IMR-90 (cell line): ENCODE data around the gene DLGAP3. TPM values are rescaled to one million over a fixed set of nuclear protein-coding genes. Genes with fewer than 3 reads are reported as not detected.

Experiments
- ATAC-seq: fragments of 200-7000 bp; cut with Tn5 transposase; 2 replicates; pipeline ENCODE4 v1.9.1; 2020; ENCODE audit warnings: low read depth, mild to moderate bottlenecking, moderate library complexity
- BruUV-seq: library from RNA; stranded (reverse); fragments of 400-500 nt; replicated peaks from 2 replicates; lab custom pipeline; 2021; lab: Mats Ljungman, UMichigan
- CTCF ChIA-PET: fragments of 300-600 bp; formaldehyde crosslinking; extraction: SDS; loops from one replicate; lab custom pipeline; 2021; ENCODE audit warnings: antibody characterized with exemption; lab: Yijun Ruan, JAX
- POLR2A ChIA-PET: fragments of 300-600 bp; sonication (Branson Sonifier 250); formaldehyde crosslinking; loops from one replicate; lab custom pipeline; 2022; ENCODE audit warnings: antibody characterized with exemption; ENCODE audit not compliant: unreplicated experiment; lab: Charles Lee
- DNase-seq: peaks from one replicate; pipeline ENCODE4 v3.0.0; 2013
- H2AFZ ChIP-seq: replicated peaks from 2 replicates; pipeline ENCODE3; 2013; ENCODE audit warnings: low read length, mild to moderate bottlenecking; ENCODE audit not compliant: poor library complexity
- H2AK5ac ChIP-seq: 2 replicates; pipeline ENCODE4 v1.6.1; 2013; ENCODE audit warnings: low read depth, low read length, inconsistent platforms
- H2AK9ac ChIP-seq: replicated peaks from 2 replicates; pipeline ENCODE3; 2013; ENCODE audit warnings: mild to moderate bottlenecking, low read depth, low read length, moderate library complexity; ENCODE audit not compliant: poor library complexity
- H2BK120ac ChIP-seq: 2 replicates; pipeline ENCODE4 v1.6.1; 2013; ENCODE audit warnings: low read depth, low read length, inconsistent platforms
- H2BK15ac ChIP-seq: 3 replicates; pipeline ENCODE4 v1.6.1; 2013; ENCODE audit warnings: low read depth, low read length, inconsistent platforms
- H2BK20ac ChIP-seq: 2 replicates; pipeline ENCODE4 v1.6.1; 2013; ENCODE audit warnings: low read depth, mild to moderate bottlenecking, inconsistent platforms, low read length, moderate library complexity
- H2BK5ac ChIP-seq: 2 replicates; pipeline ENCODE4 v1.6.1; 2013; ENCODE audit warnings: mild to moderate bottlenecking, low read depth, low read length, inconsistent platforms; ENCODE audit not compliant: poor library complexity, severe bottlenecking
- H3K14ac ChIP-seq: replicated peaks from 2 replicates; pipeline ENCODE4 v1.6.1; 2013; ENCODE audit warnings: low read depth, low read length, inconsistent platforms
- H3K18ac ChIP-seq: 2 replicates; pipeline ENCODE4 v1.6.1; 2013; ENCODE audit warnings: low read depth, low read length, control low read depth
- H3K23ac ChIP-seq: 2 replicates; pipeline ENCODE4 v1.6.1; 2013; ENCODE audit warnings: low read depth, low read length, inconsistent platforms
- H3K27ac ChIP-seq: 2 replicates; pipeline ENCODE4 v1.5.1; 2013; ENCODE audit warnings: mild to moderate bottlenecking, control low read depth, low read length; ENCODE audit not compliant: insufficient read depth
- H3K27me3 ChIP-seq: 2 replicates; pipeline ENCODE4 v1.6.1; 2013; ENCODE audit warnings: low read length; ENCODE audit not compliant: control insufficient read depth, insufficient read depth
- H3K36me3 ChIP-seq: 2 replicates; pipeline ENCODE4 v1.6.1; 2013; ENCODE audit warnings: low read length, mixed read lengths; ENCODE audit not compliant: control insufficient read depth, insufficient read depth
- H3K4ac ChIP-seq: 2 replicates; pipeline ENCODE4 v1.6.1; 2013; ENCODE audit warnings: low read depth, low read length, inconsistent platforms
- H3K4me1 ChIP-seq: 2 replicates; pipeline ENCODE4 v1.6.1; 2013; ENCODE audit warnings: low read length, mixed read lengths; ENCODE audit not compliant: control insufficient read depth, insufficient read depth
- H3K4me2 ChIP-seq: 2 replicates; pipeline ENCODE4 v1.6.1; 2013; ENCODE audit warnings: low read depth, mild to moderate bottlenecking, control low read depth, low read length, moderate library complexity
- H3K4me3 ChIP-seq: 2 replicates; pipeline ENCODE4 v1.5.1; 2013; ENCODE audit warnings: low read depth, mild to moderate bottlenecking, control low read depth, low read length, moderate library complexity; ENCODE audit not compliant: insufficient read depth
- H3K56ac ChIP-seq: 2 replicates; pipeline ENCODE4 v1.6.1; 2013; ENCODE audit warnings: low read length, inconsistent platforms; ENCODE audit not compliant: insufficient read depth; ENCODE audit errors: extremely low read depth
- H3K79me1 ChIP-seq, 2 experiments: 2 replicates each; pipeline ENCODE4 v1.6.1; 2013; ENCODE audit warnings: low read length in 2 of 2, inconsistent platforms in 1 of 2, low read depth in 1 of 2
- H3K9ac ChIP-seq: 2 replicates; pipeline ENCODE4 v1.6.1; 2013; ENCODE audit warnings: low read depth, low read length, control low read depth
- H3K9me1 ChIP-seq: 2 replicates; pipeline ENCODE4 v1.6.1; 2013; ENCODE audit warnings: low read length, inconsistent platforms; ENCODE audit not compliant: insufficient read depth
- H3K9me3 ChIP-seq: 2 replicates; pipeline ENCODE4 v1.6.1; 2013; ENCODE audit warnings: low read length; ENCODE audit not compliant: control insufficient read depth, insufficient read depth
- H4K20me1 ChIP-seq: 2 replicates; pipeline ENCODE4 v1.6.1; 2013; ENCODE audit warnings: low read length, inconsistent platforms; ENCODE audit not compliant: insufficient read depth
- H4K5ac ChIP-seq: 2 replicates; pipeline ENCODE4 v1.6.1; 2013; ENCODE audit warnings: mild to moderate bottlenecking, low read depth, low read length, control low read depth
- H4K8ac ChIP-seq, 2 experiments: 2 replicates each; pipeline ENCODE4 v1.6.1; 2013; ENCODE audit warnings: low read depth in 2 of 2, low read length in 2 of 2, control low read depth in 1 of 2, inconsistent platforms in 1 of 2
- H4K91ac ChIP-seq: 2 replicates; pipeline ENCODE4 v1.6.1; 2013; ENCODE audit warnings: low read depth, low read length, inconsistent platforms; ENCODE audit not compliant: insufficient read depth
- ELK1 ChIP-seq: fragments of 150-350 bp; IDR thresholded peaks from 2 replicates; pipeline ENCODE4 v1.6.1; 2016; ENCODE audit warnings: low read depth, mild to moderate bottlenecking, low read length, moderate library complexity, borderline replicate concordance
- MAZ ChIP-seq: IDR thresholded peaks from 2 replicates; pipeline ENCODE4 v1.6.1; 2012; ENCODE audit warnings: low read depth, mild to moderate bottlenecking, low read length, improper control_type of control experiment, moderate library complexity, borderline replicate concordance
- NFE2L2 ChIP-seq: fragments of 150-350 bp; IDR thresholded peaks from 2 replicates; pipeline ENCODE4 v1.6.1; 2016; ENCODE audit warnings: low read depth, mild to moderate bottlenecking, low read length
- RCOR1 ChIP-seq: IDR thresholded peaks from 2 replicates; pipeline ENCODE4 v1.6.1; 2012; ENCODE audit warnings: mild to moderate bottlenecking, low read length, improper control_type of control experiment; ENCODE audit not compliant: insufficient replicate concordance
- WGBS, 2 experiments: methylation state at CpG; one replicate each; pipeline versions ENCODE4 v1.1.5 to v1.1.7; 2013; ENCODE audit warnings: missing lambda C conversion rate in 2 of 2; ENCODE audit not compliant: insufficient read length in 1 of 2; ENCODE audit errors: extremely low coverage in 2 of 2; 5-methylcytosine and 5-hydroxymethylcytosine counted together
- dilution Hi-C: fragments of 300-500 bp; cut with HindIII; formaldehyde crosslinking; loops from one replicate; pipeline ENCODE4 v1.14.3; 2018; ENCODE audit warnings: low sequenced_read_pairs; ENCODE audit not compliant: unreplicated experiment
- in situ Hi-C: fragments of 300-500 bp; cut with MboI; formaldehyde crosslinking; loops from 3 replicates; pipeline ENCODE4 v1.14.3; 2019; ENCODE audit warnings: low sequenced_read_pairs, inconsistent platforms, mixed read lengths
- intact Hi-C: fragments of 100-400 bp; cut with micrococcal nuclease; formaldehyde crosslinking; loops from 2 replicates; pipeline ENCODE4 v1.10.0; 2022
- polyA plus RNA-seq, 3 experiments: library from polyadenylated mRNA; depleted of rRNA; stranded (reverse); fragments of >200 nt; gene quantifications; 2 replicates each; pipeline ENCODE4 v1.2.3, GENCODE V29; 2012; ENCODE audit warnings: low replicate concordance in 1 of 3
- total RNA-seq: library from RNA; depleted of rRNA; stranded (reverse); fragments of >200 nt; gene quantifications from 2 replicates; pipeline ENCODE4 v1.2.3, GENCODE V29; 2012
- TF ChIP-seq, protein P1 (sequence below): fragments of 150-350 bp; IDR thresholded peaks from 2 replicates; pipeline ENCODE4 v1.6.1; 2017; ENCODE audit warnings: mild to moderate bottlenecking, antibody characterized with exemption, low read length, low read depth

Gene DLGAP3
- total and polyA plus RNA-seq, 2 of the 4 experiments (the other 2 are of a cell fraction), result 0.02 TPM; not detected in 1

DNA sequence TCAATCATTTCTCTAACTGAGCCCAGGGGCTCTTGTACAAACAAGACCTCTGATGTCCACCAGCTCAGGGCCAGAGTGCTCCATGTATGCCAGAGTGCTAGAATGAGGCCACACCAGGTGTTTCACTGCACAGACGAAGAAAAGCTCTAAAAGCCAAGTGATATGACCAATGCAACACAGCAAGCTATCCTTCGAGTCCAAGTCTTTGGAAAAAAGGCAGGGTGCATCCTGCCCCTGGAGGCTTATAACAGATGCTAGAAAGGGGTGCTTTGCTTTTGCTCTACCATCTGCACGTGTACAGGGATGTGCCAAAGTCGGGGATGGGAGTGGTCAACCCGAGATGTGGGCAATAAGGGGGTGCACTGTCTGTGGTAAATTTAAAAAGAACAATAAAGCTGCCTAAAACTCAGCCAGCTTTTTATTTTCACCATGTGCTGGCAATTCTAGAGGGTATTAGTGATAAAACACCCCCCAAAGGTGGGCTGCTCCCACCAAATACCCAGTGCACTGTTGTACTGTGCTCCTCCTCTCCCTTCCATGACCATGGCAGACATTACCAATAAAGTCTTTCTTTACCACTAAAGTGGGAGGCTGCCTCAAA, 102.0 kb downstream of the DLGAP3 start:
- CTCF ChIA-PET, result interaction anchor here (0.6 to 1.3 kb wide), 2 partner anchors 12 to 464 kb away, joined by 4 to 5 read pairs; no protein-coding TSS in a partner anchor
- no TSS peak for BruUV-seq
- WGBS, 2 experiments, result 17% methylated on average over 1 of the region's 5 CpGs; no CpG with 5 or more reads in 1 of the 2 experiments

More for the DNA sequence above, 102.0 kb downstream of the DLGAP3 start:
- dilution Hi-C loops (no loop called here), intact Hi-C loops (no loop called here), in situ Hi-C loops (no loop called here)
- Histone ChIP-seq H3K4ac (no peak overlapping the region), H2BK120ac (no peak overlapping the region), H2AK5ac (no peak overlapping the region), H3K9ac (no peak overlapping the region), H4K20me1 (no peaks in the 10 kb centered on the region), H2BK20ac (no peak overlapping the region), H3K14ac (no peak overlapping the region), H3K79me1 (no peaks in the 10 kb centered on the region), H3K36me3 (no peaks in the 10 kb centered on the region), H3K27me3 (no peaks in the 10 kb centered on the region), H3K9me1 (no peaks in the 10 kb centered on the region; the same call in 1 of the 2 replicates), H2BK5ac (no peak overlapping the region), H4K91ac (no peak overlapping the region), H4K8ac (no peak overlapping the region), H4K5ac (no peak overlapping the region), H2BK15ac (no peak overlapping the region), H3K4me3 (no peak overlapping the region), H3K23ac (no peak overlapping the region), H2AFZ (no peak overlapping the region), H3K56ac (no peak overlapping the region), H3K4me1 (no peaks in the 10 kb centered on the region), H3K9me3 (no peaks in the 10 kb centered on the region), H3K18ac (no peak overlapping the region), H3K4me2 (no peak overlapping the region), H3K27ac (no peak overlapping the region), H2AK9ac (no peak overlapping the region)
- POLR2A ChIA-PET, result no interaction called here
- TF ChIP-seq, protein P1, sequence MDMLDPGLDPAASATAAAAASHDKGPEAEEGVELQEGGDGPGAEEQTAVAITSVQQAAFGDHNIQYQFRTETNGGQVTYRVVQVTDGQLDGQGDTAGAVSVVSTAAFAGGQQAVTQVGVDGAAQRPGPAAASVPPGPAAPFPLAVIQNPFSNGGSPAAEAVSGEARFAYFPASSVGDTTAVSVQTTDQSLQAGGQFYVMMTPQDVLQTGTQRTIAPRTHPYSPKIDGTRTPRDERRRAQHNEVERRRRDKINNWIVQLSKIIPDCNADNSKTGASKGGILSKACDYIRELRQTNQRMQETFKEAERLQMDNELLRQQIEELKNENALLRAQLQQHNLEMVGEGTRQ, result no peak
- no peak for TF ChIP-seq MAZ
- TF ChIP-seq ELK1, result no peak
- TF ChIP-seq NFE2L2, result no peak
- TF ChIP-seq RCOR1, result no peak
- no peak for DNase-seq
- no peak for ATAC-seq
